Activated CD4-positive, CD25-positive, alpha-beta regulatory T cell treated with anti-CD3 and anti-CD28 coated beads, Interleukin-2, amount 50 U/mL, for 16 hours (primary cell): ENCODE measurements around the gene TMEM132D.
"Not testable (repeated sequence)": the region's sequence is repeated elsewhere in the genome, so short reads cannot be mapped to it uniquely, and the experiment has no call there.

Experiments used
- DNase-seq: peaks from one replicate; pipeline ENCODE4 v3.0.0-alpha.2; 2020; ENCODE audit warnings: low read depth, low spot score

TMEM132D gene

GRCh38 chr12:129903956-129904829 lies at the start of gene TMEM132D:
Gene TMEM132D, minus strand, starts transcription at chr12:129904025.
- no peak for DNase-seq

DNA sequence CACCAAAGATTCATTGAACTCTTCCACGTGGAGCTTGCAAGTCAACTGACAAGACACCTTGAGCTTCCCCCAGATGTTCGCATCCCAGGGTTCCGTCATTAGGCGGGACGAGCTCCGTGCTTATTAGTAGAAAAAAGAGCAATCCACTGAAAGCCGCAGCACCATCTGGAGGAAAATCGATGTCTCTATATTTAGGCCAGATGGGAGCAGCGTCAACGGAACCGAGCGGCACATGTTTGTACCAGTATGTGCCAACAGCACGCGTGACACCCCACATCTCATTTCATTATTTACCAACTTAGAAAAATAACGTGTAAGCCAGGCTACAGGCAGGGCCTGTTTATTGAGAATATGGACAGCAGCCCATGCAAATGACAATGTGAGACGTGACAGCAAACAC lies 45.8 kb upstream of the TMEM132D start:
- DNase-seq, result no peak

DNA sequence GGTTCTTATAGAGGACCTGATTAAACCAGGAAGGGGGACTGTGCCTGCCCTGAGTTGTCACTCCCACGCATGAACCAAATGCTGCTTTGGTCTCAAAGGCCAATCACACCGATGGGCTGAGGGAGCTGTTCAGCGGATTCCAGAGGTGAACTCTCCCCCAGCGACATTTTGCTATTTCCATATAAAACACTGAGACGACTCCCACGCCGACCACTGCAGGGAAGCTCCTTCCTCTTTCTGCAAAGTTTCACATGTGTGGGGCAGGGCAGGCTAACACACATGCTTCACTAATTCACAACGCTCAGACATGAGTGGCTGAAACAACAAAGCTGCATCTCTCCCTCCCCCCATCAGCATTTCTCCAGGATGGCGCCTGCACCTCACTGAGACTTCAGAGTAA lies 37.8 kb upstream of the TMEM132D start:
- no peak for DNase-seq

DNA sequence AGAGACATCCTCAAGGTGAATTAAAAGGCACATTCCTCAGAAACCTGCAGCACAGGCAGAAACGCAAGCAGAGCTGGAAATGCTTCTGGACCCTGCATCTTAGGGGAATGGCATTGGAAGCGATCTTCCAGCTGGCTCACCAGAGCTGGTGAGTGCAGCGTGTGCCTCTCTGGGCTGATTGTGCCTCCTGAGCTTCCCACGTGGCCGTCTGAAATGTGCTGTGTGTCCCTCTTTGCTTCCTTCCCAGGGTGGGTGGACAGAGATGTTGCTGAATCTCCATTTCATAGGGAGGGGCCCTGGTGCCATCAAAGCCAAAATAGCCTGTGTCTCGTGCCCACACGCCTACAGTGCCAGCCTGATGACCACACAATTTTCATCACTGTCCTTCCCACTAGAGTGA lies 34.3 kb upstream of the TMEM132D start:
- DNase-seq, result no peak

DNA sequence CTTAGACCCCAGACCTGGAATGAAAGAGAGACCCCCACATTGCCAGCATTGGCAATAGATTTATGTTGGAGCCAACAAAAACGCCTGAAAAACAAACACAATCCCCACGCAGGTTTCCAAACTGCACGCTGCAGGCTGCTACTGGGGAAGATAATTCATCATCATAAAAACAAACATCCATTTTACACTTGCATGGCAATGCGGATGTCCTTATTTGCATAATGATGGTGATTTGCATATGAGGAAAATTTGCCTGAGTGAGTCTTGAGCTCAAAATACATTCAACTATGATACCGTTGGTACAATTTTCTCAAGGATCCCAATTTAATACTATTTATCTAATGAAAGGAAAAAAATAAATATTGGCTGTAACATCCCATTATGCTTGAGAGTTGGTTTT lies 33.6 kb upstream of the TMEM132D start:
- no peak for DNase-seq

- DNase-seq, result no peak
Measured at GRCh38 chr12:129928643-129929042, 24.8 kb upstream of the TMEM132D start.

- DNase-seq, result no peak
Measured at GRCh38 chr12:129927316-129927900, 23.6 kb upstream of the TMEM132D start.

- no peak for DNase-seq
Measured at GRCh38 chr12:129911428-129912049, 7.7 kb upstream of the TMEM132D start.

GRCh38 chr12:129909051-129910020 lies 5.5 kb upstream of the TMEM132D start:
- no peak for DNase-seq

GRCh38 chr12:129903092-129903945 lies 506 bp downstream of the TMEM132D start:
- no peak for DNase-seq

- DNase-seq, result no peak
Measured at GRCh38 chr12:129902371-129903091, 1.3 kb downstream of the TMEM132D start.

DNA sequence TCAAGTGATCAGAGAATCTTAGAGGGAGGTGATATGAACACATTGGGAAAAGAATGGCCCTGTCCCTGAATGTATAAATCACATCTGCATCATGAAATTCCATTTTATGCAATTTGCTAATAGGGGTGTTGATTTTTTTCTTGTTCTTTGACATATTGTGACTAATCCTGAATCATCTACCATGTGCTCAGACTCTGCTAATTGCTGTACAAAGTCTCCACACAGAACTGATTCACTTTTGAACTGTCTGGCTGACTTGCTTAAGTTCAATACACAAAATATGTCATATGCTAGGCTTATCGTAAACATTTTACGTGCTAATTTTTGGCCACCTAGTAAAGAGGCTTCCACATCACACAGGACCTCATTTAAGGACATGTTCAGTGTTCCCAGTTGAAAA lies 2.6 kb downstream of the TMEM132D start:
- DNase-seq, result no peak

GRCh38 chr12:129900306-129900705 lies 3.5 kb downstream of the TMEM132D start:
- no peak for DNase-seq

DNA sequence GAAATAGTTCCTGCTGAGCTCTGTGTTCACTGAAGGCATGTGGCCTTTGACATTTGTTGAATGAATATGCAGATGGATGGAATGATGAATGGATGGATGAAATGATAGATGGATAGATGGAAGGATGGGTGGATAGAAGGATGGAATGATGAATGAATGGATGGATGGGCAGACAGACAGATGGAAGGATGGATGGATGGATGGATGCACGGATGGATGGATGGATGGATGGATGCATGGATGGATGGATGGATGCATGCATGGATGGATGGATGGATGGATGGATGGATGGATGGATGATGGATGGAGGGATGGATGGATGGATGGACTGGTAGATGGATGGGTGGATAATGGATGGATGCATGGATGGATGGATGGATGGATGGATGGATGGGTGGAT lies 4.8 kb downstream of the TMEM132D start:
- DNase-seq, result not testable (repeated sequence)

- DNase-seq, result no peak
Measured at GRCh38 chr12:129893691-129894090, 10.1 kb downstream of the TMEM132D start.

- DNase-seq, result no peak
Measured at GRCh38 chr12:129887101-129887500, 16.7 kb downstream of the TMEM132D start.

- DNase-seq, result no peak
Measured at GRCh38 chr12:129886541-129886940, 17.3 kb downstream of the TMEM132D start.

GRCh38 chr12:129885287-129885686 lies 18.5 kb downstream of the TMEM132D start:
- no peak for DNase-seq

DNA sequence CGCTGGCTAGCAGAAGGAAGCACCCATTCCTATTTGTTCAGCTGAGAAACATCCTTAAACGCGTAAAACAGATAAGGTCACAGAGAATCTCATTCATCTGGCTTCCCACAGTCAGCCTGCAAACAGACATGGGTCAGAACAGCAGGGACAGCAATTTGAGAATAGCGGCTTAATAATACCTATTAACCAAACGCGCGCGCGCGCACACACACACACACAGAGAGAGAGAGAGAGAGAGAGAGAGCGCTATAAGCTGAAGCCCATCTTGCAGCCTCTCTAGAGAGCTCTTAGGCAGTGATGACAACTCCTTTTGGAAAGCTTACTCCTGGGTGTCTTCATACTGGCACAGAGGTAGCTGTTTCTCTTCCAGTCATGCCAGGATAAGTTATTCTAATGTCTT lies 26.4 kb downstream of the TMEM132D start:
- DNase-seq, result no peak

DNA sequence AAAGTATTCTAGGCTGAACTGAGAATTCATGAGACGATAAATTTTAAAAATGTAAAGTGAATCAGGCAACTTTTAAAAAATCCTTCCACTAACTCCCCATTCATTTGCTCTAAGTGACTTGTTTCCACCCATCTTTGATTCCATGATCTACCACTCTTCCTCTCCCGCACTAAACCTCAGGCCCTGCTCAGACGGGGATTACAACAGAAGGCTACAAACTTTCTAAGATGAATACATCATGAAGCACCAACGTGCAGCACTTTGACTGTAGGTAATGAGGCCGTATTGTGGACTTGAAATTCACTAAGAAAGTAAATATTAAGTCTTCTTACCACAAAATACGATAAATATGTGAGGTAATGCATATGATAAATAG lies 30.0 kb downstream of the TMEM132D start:
- no peak for DNase-seq
